HG03135 (cell line): ENCODE results near the gene FAM3D.
A peak's percentile ranks its signal among the peaks of the same experiment; 100 is the strongest.

Source experiments
- ATAC-seq: cut with Tn5 transposase; IDR thresholded peaks from one replicate; pipeline ENCODE4 v1.9.1; 2021; ENCODE audit warnings: mild to moderate bottlenecking, moderate library complexity; ENCODE audit not compliant: unreplicated experiment

Gene FAM3D

DNA sequence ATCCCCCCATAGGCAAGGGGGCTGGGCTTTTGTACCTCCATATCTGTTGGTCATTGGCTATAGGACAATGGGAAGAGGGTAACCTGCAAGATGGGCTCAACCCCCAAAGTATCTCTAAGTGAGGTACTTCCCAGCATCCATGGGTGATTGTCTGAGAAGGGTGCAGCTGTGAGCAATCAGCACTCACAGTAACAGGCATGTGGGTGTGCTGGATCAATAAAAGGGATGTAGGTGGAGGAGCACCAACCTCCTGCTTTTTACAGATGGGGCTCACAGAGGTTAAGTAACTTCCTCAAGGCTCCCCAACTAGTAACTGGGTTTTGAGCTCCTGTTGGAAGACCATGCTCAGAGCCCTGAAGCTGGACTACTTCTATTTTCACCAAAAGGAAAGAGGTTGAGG, 63.0 kb downstream of the FAM3D start:
- no peak for ATAC-seq

- ATAC-seq: no peak
These were observed 68.7 kb downstream of the FAM3D start for GRCh38 chr3:58597770-58598310.

DNA sequence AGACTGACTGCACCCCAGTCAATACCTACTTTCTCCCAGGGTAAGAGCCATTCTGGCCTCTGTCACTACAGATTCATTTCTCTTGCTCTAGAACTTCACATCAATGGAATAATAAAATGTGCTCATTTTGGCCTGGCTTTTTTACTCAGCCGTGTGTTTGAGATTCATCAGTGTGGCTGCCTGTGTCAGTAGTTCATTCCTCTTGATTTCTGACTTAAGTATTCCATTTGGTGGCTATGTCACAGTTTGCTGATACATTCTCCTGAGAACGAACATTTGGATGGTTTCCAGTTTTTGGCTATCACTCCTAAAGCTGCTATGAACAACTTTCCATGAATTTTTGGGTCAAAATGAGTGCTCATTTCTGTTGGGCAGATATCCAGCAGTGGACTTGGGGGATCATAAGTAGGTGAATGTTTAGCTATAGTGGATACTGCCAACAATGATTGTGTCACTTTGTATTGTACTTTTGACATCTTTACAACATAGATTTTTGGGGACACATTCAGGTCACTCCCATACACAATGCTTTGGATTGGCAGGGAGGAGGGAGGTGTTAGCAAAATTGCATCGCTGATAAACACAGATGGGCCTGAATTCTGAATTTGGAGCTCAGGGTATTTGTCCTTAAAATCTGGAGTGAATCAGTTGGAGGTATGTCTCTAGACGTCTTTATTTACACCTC, 69.6 kb downstream of the FAM3D start:
- ATAC-seq: no peak

- no peak for ATAC-seq
These were observed 72.5 kb downstream of the FAM3D start for GRCh38 chr3:58594117-58594516.

DNA sequence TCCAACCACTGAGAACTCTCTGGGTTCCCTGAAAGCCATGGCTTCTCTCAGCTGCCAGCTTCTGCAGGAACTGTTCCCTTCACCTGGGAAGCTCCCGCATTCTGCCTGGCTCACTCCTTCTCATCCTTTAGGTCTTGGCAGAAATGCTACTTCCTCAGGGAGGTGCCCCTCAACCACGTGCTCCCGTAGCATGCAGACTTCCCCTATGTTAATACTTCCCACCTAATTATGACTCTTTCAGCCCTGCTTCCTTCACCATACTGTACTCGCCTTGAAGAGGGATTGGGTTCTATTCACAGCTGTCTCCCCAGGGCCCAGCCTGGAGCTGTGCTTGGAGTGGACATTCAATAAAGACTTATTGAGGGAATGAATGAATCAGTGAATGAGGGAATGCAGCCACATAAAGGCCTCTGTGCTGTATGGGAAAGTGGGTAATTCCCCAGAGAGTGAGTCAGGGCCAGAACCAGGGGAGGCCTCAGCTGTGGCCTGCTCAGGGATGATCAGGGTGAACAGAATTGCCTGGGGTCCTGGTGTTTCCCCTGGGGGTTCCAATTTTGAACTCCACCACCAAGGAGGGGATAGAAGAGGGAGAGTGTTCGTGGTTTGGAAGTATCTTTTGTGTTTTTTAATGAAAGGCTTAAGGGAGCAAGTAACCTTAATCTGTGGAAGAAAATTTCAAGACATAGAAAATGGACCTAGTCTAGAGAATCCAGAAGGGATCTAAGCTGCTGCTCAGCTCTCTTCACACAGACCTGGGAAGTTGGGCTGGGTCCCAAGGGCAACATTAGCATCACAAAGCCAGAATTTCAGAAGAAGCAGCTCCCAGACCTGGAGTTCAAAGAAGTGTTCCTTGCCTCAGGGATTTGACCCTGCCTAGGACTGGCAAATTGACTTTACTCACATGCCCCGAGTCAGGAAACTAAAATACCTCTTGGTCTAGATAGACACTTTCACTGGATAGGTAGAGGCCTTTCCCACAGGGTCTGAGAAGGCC, 74.8 kb downstream of the FAM3D start:
- no peak for ATAC-seq

DNA sequence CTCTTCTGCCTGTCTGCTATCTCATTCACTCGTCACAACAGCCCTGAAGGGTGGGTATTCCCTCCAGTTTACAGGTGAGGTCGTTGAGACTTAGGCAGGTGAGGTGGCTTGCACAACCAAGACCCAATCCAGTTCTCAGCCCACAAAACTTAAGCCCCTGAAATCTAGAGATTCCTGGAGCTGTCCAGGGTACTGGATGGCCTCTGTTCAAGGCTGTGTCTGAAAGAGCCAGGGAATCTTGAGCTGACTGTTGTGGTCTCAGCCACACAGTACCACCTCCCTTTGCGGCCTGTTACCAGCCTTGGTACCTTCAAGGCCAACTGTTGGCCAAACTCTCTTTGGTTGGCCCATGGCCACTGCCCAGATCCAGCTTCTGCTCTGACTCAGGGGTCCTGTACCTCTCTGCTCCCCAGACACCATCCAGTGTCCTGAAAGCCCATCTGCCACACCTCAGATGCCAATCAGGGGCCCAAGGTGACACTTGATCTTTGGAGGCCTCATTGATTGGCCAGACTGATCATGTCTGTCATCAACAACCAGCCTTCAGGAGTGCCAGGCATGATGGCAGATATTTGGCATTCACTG, 78.5 kb downstream of the FAM3D start:
- no peak for ATAC-seq

DNA sequence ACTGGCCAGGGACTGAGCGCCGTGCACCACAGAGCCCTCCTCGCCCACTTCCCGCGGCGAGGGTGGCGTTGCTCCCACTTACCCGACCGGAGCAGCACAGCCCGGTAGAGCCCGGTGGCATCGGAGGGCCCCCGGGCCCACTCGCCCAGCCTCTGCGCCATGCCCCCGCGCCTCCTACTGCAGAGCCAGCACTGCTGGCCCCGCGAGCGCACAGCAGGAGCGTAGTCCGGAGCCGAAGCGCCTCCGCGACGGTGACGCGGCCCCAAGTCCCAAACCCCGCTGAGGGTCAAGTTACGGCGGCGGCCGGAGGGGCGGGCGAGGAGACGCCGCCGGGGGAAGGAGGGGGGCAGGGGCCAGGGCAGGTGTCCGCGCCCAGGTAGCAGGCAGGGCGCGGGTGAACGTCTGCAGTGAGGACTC, 79.8 kb downstream of the FAM3D start:
- ATAC-seq: no peak

- no peak for ATAC-seq
These were observed 80.6 kb downstream of the FAM3D start for GRCh38 chr3:58585994-58586393.

DNA sequence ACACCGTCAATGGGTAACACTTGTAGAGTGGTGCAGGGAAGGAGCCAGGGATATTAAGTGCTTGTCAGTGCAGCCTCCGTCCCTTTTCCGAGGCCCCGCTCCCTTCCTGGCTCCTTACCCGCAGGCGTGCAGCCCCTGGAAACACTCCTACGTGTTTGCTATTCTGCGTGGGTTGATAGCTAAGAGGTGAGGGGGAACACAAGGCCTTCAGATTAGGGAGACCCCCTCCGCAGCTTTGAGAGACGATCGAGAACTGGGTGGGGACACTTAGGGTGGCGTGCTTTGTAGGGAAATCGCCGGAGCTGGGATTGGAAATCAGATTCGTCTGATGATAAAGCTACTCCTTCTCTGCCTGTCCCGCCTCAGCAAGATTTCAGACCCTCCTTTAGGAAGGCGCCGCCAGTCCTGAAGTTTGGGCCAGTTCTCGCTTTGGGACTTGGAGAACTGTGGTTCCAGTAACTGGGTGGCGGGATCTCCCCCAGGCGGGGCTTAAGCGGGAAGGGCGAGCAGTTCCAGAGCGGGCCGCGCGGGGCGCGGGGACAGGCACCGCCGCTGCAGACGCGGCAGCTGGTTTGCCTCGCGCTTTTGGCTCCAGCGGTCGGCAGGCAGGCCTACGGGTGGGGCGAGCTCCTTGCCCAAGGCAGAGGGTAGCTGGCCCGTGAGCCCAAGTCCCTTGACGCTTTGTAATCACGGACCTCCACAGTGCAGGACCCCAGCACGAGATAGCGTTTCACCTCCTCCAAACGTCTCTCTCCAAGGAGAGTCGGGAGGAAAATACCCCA, 81.4 kb downstream of the FAM3D start:
- ATAC-seq: peak; percentile 90

DNA sequence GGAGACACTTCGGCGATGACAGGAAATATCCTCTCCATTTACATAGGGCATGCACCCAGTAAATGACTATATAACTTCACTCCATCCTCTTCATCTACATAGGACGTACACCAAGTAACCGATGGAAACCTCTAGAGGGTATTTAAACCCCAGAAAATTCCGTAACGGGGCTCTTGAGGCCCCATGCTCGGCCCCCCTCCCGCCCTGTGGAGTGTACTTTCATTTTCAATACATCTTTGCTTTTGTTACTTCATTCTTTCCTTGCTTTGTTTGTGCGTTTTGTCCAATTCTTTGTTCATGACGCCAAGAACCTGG, 81.9 kb downstream of the FAM3D start:
- no peak for ATAC-seq
